SK-N-SH (cell line): ENCODE results near the gene KNL1. TPM values are rescaled to one million over a fixed set of nuclear protein-coding genes. Genes with fewer than 3 reads are reported as not detected.

Source experiments
- CTCF ChIA-PET: fragments of 300-600, 350-600 bp; formaldehyde crosslinking; extraction: SDS; loops from one replicate; lab custom pipeline; 2021; lab: Yijun Ruan, JAX
- POLR2A ChIA-PET: fragments of 350-600 bp; sonication (Branson Sonifier 250); formaldehyde crosslinking; extraction: SDS; loops from one replicate; lab custom pipeline; 2020; ENCODE audit warnings: antibody characterized with exemption, inconsistent platforms; lab: Yijun Ruan, JAX
- DNase-seq: peaks from one replicate; pipeline ENCODE4 v3.0.0; 2012
- H2AFZ ChIP-seq: fragments of 200-600 bp; sonication (generic); 2 replicates; pipeline ENCODE4 v1.8.1; 2016; ENCODE audit warnings: antibody characterized with exemption, mild to moderate bottlenecking, low read depth
- H3F3A ChIP-seq: fragments of 200-600 bp; sonication (generic); replicated peaks from 2 replicates; pipeline ENCODE3; 2016; ENCODE audit warnings: antibody characterized with exemption, mild to moderate bottlenecking; ENCODE audit not compliant: insufficient read depth
- H3K27ac ChIP-seq, 2 experiments: fragments of 200-500 bp in 1 of 2; fragments of 200-600 bp in 1 of 2; sonication (Bioruptor generic) in 1 of 2; sonication (generic), shearing (Covaris generic) in 1 of 2; 2 replicates each; pipeline versions ENCODE4 v1.5.1 to v1.6.1; 2014 to 2016; ENCODE audit warnings: low read depth in 2 of 2, inconsistent platforms in 1 of 2, low read length in 1 of 2, mild to moderate bottlenecking in 1 of 2, mixed read lengths in 1 of 2
- H3K27me3 ChIP-seq: fragments of 200-600 bp; sonication (generic), shearing (Covaris generic); 2 replicates; pipeline ENCODE4 v1.6.1; 2016; ENCODE audit warnings: mixed run types; ENCODE audit not compliant: insufficient read depth
- H3K36me3 ChIP-seq, 2 experiments: fragments of 200-500 bp in 1 of 2; fragments of 200-600 bp in 1 of 2; sonication (Bioruptor generic) in 1 of 2; sonication (generic) in 1 of 2; replicated peaks in 1 of 2; 2 replicates each; pipeline versions ENCODE3 to v1.5.1; 2014 to 2016; ENCODE audit warnings: low read length in 1 of 2, mild to moderate bottlenecking in 1 of 2; ENCODE audit not compliant: insufficient read depth in 2 of 2, control insufficient read depth in 1 of 2
- H3K4me1 ChIP-seq, 2 experiments: fragments of 200-500 bp in 1 of 2; fragments of 200-600 bp in 1 of 2; sonication (Bioruptor generic) in 1 of 2; sonication (generic), shearing (Covaris generic) in 1 of 2; 2 replicates each; pipeline versions ENCODE4 v1.5.1 to v1.6.1; 2014 to 2016; ENCODE audit warnings: low read depth in 1 of 2, low read length in 1 of 2, mixed run types in 1 of 2; ENCODE audit not compliant: insufficient read depth in 2 of 2, control insufficient read depth in 1 of 2
- H3K4me2 ChIP-seq: fragments of 200-600 bp; sonication (generic), shearing (Covaris generic); 2 replicates; pipeline ENCODE4 v1.6.1; 2017; ENCODE audit warnings: mixed run types
- H3K4me3 ChIP-seq, 2 experiments: fragments of 200-500 bp in 1 of 2; fragments of 200-600 bp in 1 of 2; sonication (Bioruptor generic) in 1 of 2; sonication (generic), shearing (Covaris generic) in 1 of 2; 2 replicates each; pipeline versions ENCODE4 v1.5.1 to v1.8.1; 2014 to 2016; ENCODE audit warnings: low read depth in 2 of 2, inconsistent platforms in 1 of 2, low read length in 1 of 2, mild to moderate bottlenecking in 1 of 2, mixed read lengths in 1 of 2, moderate library complexity in 1 of 2
- H3K79me2 ChIP-seq: fragments of 200-600 bp; sonication (generic); 2 replicates; pipeline ENCODE4 v1.8.1; 2017; ENCODE audit warnings: mild to moderate bottlenecking; ENCODE audit not compliant: insufficient read depth
- H3K9ac ChIP-seq: fragments of 200-600 bp; sonication (generic); 2 replicates; pipeline ENCODE4 v1.6.1; 2017; ENCODE audit warnings: mixed run types
- H3K9me2 ChIP-seq: fragments of 200-600 bp; sonication (generic); 2 replicates; pipeline ENCODE4 v1.6.1; 2017; ENCODE audit warnings: mixed run types
- H3K9me3 ChIP-seq: fragments of 200-600 bp; sonication (generic); 2 replicates; pipeline ENCODE4 v1.6.1; 2017; ENCODE audit warnings: mixed run types, mild to moderate bottlenecking, moderate library complexity
- H4K20me1 ChIP-seq: fragments of 200-600 bp; sonication (generic); 2 replicates; pipeline ENCODE4 v1.6.1; 2017; ENCODE audit warnings: mild to moderate bottlenecking, mixed run types; ENCODE audit not compliant: insufficient read depth
- EZH2phosphoT487 ChIP-seq: fragments of 200-600 bp; sonication (generic); IDR thresholded peaks from 2 replicates; pipeline ENCODE4 v1.6.1; 2017; ENCODE audit warnings: low read depth, mixed run types, mild to moderate bottlenecking, antibody characterized with exemption, moderate library complexity, borderline replicate concordance
- FOXJ3 ChIP-seq: sonication (generic); formaldehyde crosslinking; IDR thresholded peaks from 2 replicates; pipeline ENCODE4 v1.5.1; 2020; ENCODE audit warnings: mild to moderate bottlenecking, missing genetic modification reagents
- GATA2 ChIP-seq: sonication (generic); formaldehyde crosslinking; IDR thresholded peaks from 2 replicates; pipeline ENCODE4 v1.5.0; 2020; ENCODE audit warnings: mild to moderate bottlenecking, missing genetic modification reagents
- MAX ChIP-seq: IDR thresholded peaks from 2 replicates; pipeline ENCODE4 v1.4.0; 2012; ENCODE audit warnings: low read depth
- RAD21 ChIP-seq: IDR thresholded peaks from 2 replicates; pipeline ENCODE4 v1.6.1; 2012; ENCODE audit warnings: mild to moderate bottlenecking, low read length
- RCOR1 ChIP-seq: fragments of 150-350 bp; IDR thresholded peaks from 2 replicates; pipeline ENCODE4 v1.6.1; 2017; ENCODE audit warnings: antibody characterized with exemption, low read length
- REST ChIP-seq: IDR thresholded peaks from 2 replicates; pipeline ENCODE4 v1.6.1; 2012; ENCODE audit warnings: mild to moderate bottlenecking, low read depth, low read length, moderate library complexity
- RXRA ChIP-seq: IDR thresholded peaks from 2 replicates; pipeline ENCODE4 v1.4.0; 2012; ENCODE audit warnings: low read depth, mild to moderate bottlenecking, borderline replicate concordance
- SIN3A ChIP-seq: IDR thresholded peaks from 2 replicates; pipeline ENCODE4 v1.6.1; 2012; ENCODE audit warnings: low read depth, mild to moderate bottlenecking, low read length, moderate library complexity, borderline replicate concordance
- SMC3 ChIP-seq: IDR thresholded peaks from 2 replicates; pipeline ENCODE4 v1.6.1; 2012; ENCODE audit warnings: low read depth, low read length, improper control_type of control experiment
- USF2 ChIP-seq: fragments of 150-350 bp; IDR thresholded peaks from 2 replicates; pipeline ENCODE4 v1.6.1; 2017; ENCODE audit warnings: antibody characterized with exemption, low read length, low read depth, borderline replicate concordance
- ZBTB33 ChIP-seq: IDR thresholded peaks from 2 replicates; pipeline ENCODE4 v1.4.0; 2012; ENCODE audit warnings: low read depth, borderline replicate concordance
- WGBS: methylation state at CpG from one replicate; pipeline ENCODE4 v1.1.6; 2017; ENCODE audit warnings: low lambda C conversion rate; 5-methylcytosine and 5-hydroxymethylcytosine counted together
- polyA plus RNA-seq, 3 experiments: library from polyadenylated mRNA; depleted of rRNA; stranded (reverse); fragments of >200 nt; gene quantifications; 2 replicates each; pipeline ENCODE4 v1.2.3, GENCODE V29; 2012

Gene KNL1
- polyA plus RNA-seq, 1 of the 3 experiments (the other 2 are of a cell fraction), result 1.6 TPM

- TF ChIP-seq USF2 (no peak), SIN3A (no peak)
These were observed 4.1 kb downstream of the KNL1 start (continued) for GRCh38 chr15:40598126-40598525.

GRCh38 chr15:40598672-40599071 lies 4.6 kb downstream of the KNL1 start:
- no peak overlapping the region for H2AFZ ChIP-seq
- TF ChIP-seq EZH2phosphoT487 (no peak), RXRA (no peak), ZBTB33 (no peak), SMC3 (no peak), RCOR1 (no peak), MAX (no peak), RAD21 (no peak), REST (no peak), FOXJ3 (CRISPR knock-in tag) (no peak), GATA2 (no peak)
- 98% methylated on average over 4 of the region's 4 CpGs for WGBS
- no peaks in the 10 kb centered on the region for H4K20me1 ChIP-seq
- DNase-seq, result no peak
- no peaks in the 10 kb centered on the region for H3K4me1 ChIP-seq
- no peaks in the 10 kb centered on the region for H3K9me2 ChIP-seq
- POLR2A ChIA-PET, result no interaction called here
- CTCF ChIA-PET, result interaction anchor here (1.5 to 3.2 kb wide), 2 partner anchors 9 to 11 kb away, joined by 5 to 9 read pairs; no protein-coding TSS in a partner anchor
- no peak overlapping the region for H3K9ac ChIP-seq
- H3K4me2 ChIP-seq, result no peak overlapping the region
- no peak overlapping the region for H3K4me3 ChIP-seq
- H3K9me3 ChIP-seq, result no peaks in the 10 kb centered on the region
- peaks cover 92% of the 10 kb centered on the region for H3K79me2 ChIP-seq
- H3F3A ChIP-seq, result no peaks in the 10 kb centered on the region
- no peaks in the 10 kb centered on the region for H3K27me3 ChIP-seq
- H3K36me3 ChIP-seq, result no peaks in the 10 kb centered on the region
- H3K27ac ChIP-seq, result no peak overlapping the region
